GM18858 (cell line): Measurements from ENCODE around the gene TMEM209.

ENCODE experiments used
- ATAC-seq: cut with Tn5 transposase; IDR thresholded peaks from one replicate; pipeline ENCODE4 v1.9.1; 2021; ENCODE audit not compliant: unreplicated experiment

Gene TMEM209

GRCh38 chr7:130145424-130146100 lies 59.6 kb downstream of the TMEM209 start:
- no peak for ATAC-seq

GRCh38 chr7:130144312-130145171 lies 60.7 kb downstream of the TMEM209 start:
- no peak for ATAC-seq

- no peak for ATAC-seq
Measured at GRCh38 chr7:130143986-130144311, 61.3 kb downstream of the TMEM209 start.

DNA sequence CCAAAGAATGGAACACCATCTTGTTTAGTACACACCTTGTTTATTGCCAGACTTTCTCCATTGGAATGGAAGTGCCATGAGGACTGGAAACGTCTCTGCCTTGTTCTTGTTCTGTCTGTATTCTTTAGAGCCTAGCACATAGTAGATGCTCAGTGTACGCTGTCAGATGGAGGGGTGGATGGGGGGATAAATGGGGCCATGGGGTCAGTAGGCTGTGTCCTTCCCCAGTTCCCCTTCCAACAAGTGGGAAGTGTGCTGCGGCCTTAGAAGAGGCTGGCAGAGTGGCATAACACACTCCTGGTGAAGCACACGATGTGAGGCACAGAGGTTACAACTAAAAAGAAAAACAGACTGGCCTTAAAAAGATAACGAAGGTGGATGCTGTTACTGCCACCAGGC lies 61.9 kb downstream of the TMEM209 start:
- no peak for ATAC-seq

DNA sequence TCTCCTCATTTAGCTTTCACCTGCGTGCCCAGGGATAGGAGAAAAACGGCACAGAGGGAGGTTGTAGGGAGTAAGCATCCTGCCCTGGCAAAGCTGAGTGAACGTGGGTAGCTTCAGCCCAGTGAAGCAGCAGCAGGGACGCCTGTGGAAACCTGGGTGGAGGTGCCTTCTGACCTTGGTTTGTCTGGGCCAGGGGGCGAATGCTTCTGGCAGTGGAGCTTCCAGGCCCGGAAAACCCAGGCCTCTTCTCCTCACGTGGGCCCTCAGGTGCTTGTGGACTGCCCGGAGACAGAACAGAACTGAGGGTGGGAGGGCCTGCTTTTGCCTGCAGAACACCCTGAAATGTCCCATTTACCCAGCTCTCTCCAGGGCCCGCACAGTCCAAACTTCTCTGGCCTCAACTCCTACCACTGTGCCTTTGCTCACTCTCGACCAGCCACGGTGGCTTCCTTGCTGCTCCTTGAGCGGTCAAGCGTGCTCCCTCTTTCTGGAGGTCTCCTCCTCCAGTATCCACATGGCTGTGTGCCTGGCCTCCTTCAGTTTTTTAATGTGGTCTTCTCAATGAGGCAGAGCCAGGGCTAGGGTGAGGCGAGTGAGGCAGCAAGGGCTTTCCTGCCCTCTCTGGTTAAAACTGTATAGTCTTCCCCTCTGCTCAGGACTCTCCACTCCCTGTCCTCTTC lies 62.4 kb downstream of the TMEM209 start:
- ATAC-seq: no peak

GRCh38 chr7:130141884-130142653 lies 63.1 kb downstream of the TMEM209 start:
- ATAC-seq: no peak

DNA sequence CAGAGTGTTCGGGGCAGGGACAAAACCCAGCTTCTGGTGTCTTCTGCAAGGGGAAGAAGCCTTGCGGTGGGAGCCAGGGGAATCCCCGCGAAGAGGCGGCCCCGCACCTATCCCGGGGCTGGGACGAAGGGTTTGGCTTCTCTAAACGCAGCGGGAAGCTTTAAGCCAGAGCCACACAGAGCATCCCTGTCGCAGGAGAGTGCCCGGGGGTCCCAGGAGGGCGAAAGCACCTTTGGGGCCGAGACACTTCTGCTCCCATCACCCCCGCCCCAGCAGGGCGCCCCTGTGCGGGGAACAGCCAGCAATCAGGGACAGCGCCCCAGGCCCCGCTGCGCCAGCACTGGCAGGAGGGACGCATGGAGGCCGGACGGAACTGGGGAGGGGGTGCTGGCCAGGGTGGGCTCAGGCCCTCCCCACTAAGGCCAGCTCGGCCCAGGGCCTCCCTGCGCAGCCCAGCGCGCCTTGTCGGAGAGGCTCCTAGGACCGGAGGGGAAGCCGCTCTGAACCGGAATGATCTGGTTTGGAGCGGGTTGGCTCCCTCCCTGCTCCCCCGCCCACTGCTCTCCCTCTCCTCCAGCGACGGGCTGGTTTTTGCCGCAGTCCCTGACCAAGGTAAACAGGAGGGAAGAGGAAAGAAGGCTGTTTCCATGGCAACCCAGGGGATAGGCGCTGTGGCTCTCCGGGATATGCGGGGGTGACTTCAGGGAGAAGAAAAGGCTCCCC lies 63.9 kb downstream of the TMEM209 start:
- ATAC-seq: peak; percentile 47

DNA sequence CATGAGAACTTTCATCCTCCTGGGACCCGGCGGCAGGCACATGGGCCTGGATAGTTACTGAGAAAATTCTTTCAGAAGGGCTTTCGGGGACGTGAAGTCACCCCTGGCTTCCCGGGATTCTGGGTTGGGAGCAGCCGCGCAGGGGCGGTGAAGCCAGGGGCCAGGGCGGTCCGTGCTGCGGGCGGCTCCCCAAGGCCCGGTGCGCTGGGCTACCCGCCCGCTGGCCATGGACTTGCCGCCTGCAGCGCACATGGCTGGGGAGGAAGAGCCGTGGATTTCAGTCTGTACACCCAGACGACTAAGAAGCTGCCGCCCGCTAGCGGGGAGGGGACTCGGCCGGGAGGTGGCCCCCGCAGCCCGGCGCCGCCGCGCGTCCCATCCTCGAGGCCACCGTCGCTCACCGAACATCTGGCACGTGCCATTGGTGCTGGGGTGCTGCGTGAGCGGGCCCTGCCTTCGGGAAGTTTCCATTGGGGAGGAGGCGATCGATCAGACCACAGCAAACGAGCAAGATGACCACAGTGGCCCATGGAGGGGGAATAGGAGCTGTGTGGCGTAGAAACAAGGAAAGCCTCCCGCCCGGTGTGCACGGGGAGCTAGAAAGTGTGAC lies 64.5 kb downstream of the TMEM209 start:
- no peak for ATAC-seq

DNA sequence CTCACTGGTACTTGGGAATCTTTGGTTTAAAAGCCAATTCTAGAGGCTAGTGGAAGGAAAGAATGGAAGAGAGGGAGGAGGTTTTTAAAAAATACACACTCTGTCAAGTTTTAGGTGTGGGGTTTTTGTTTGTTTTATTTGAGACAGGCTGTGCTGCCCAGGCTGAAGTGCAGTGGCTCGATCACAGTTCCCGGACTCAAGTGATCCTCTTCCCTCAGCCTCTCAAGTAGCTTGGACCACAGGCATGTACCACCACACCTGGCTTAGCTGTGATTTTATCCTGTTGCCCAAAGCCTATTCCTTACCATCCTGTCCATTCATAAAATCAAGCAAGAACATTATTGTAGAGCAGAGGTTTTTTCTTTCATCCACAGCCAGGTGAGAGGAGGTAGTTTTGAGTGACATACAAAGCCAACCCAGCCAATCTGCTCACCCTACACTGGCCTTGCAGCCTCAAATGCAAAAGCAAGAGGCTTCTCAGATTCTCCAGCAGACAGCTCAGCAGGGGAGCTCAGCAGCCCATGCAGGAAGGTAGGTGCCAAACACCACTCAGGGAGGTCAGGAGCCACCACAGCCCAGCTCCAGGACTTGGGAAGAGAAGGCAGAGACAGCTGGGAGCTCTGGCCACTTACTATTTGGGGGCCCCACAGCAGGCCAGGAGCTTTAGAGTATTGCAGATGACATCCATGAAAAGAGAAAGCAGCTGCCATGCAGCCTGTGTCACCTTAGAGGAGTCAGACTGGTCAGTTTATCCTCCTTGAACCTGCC lies 65.8 kb downstream of the TMEM209 start:
- ATAC-seq: no peak

- no peak for ATAC-seq
Measured at GRCh38 chr7:130137207-130137606, 68.0 kb downstream of the TMEM209 start.

DNA sequence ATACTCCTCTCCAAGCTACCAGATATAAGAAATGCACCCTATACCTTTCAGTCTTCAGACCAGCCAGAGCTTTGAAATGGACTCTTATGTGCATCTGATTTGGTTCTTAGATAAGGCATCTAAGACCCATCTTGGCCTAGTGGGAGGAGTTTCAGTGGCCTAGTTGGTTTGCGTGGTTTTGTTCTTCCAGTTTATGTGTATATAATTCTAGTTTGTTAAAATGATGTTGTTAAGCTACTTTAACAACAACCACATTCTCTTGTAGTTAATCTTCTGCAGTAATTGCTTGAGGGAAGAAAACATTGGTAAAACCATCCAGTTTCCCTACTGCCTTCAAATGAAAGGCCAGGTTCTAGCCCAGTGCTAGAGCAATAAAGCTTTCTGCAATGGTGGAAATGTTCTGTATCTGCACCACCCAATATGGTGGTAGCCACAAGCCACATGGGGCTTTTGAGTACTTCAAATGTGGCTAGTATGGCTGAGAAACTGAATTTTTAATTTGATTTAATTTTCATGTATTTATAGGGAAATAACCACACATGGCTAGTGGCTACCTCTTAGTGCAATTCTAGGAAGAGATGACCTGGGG lies 68.5 kb downstream of the TMEM209 start:
- ATAC-seq: no peak

DNA sequence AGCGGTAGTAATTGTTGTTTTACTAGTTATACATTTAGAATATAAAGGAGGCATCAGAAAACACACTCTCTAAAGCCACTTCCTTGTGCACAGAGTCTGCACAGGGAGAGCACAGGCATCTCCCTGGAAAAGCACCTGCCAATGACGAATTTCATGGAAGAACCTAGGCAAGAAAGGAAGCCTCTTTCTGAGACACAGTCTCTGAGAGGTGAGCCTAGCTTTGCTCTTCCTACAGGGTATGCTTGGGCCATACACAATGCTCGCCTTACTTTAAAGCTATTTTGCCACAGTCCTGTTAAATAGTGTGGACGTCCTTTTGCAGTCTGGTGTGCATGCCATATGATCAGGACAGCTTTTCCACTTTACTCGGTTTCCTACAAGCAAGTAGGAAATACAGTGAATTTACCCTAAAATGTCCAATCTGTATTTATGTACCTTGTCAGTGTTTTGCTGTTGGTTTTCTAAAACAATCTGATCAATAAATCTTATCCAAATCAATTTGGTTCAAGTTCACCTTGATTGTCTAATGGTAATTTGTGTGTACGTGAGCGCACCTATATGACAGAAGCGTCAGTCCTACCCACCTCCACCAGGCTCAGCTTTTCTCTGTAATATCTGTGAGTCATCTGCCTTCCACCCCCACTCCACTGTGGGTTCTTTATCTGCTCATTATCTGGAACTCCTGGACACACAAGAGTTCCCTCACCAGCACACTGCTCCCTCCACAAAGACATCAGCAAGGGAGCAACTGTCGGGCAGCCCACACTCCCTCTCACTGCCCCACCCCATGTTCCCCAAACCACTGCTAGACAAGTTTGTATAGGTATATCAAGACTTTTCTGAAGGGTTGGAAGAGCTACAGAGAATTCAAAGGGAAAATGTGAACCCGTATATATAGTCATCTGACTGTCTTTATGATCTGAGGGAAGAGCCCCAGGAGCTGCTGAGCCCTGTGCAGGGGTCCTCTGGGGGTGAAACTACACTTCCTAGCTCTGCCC lies 69.7 kb downstream of the TMEM209 start:
- no peak for ATAC-seq

DNA sequence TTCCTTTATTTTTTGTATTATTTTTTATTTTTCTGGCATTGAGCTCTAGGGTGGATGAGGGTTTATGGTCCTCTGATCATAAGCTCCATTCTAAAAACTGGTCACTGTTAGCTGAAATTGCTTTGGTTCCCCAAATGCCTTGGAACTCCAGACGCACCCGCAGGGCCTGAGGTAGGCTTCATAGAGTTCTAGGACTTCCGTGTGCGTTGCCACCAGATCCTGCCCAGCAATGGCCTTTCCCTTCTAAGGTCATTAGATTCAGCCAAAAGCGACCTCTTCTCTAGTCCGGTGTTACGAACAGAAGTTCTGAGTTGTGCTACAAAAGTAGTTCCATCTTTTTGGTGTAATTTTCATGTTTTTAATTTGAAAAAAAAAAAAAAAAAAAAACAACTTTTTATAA lies 70.5 kb downstream of the TMEM209 start:
- ATAC-seq: no peak

- ATAC-seq: no peak
Measured at GRCh38 chr7:130134106-130134636, 71.0 kb downstream of the TMEM209 start.

DNA sequence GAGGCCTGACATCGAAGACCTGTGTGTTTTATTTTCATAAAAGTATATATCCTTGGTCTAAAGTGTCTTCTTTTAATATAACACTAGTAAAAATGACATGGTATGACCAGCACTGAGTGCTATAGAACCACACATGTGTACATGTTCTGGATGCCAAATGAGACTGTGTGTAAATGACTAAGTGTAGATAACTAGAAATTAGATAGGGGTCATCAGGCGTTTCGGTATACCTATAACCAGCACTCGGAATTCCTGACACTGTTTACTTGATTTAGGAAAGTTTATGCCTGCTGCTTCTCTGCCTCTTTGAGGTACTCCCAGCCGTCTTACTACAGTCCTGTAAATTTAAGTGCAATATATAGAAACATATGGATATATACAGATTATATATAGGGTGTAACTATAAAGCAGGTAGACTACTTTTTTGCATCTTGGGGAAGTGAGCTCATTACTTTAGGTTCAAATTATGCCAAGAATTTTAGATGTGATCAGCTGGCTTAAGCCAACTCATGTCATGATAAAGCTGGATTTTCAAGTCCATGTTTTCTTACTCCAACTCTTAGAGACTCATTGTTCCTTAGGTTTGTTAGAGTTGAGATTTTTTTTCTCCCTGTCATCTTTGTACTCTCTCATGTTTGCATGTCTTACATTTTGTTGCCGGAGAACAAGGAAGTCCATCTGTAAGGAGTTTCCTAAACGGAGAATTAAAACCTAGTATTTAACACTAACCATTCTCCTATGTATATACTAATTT lies 72.0 kb downstream of the TMEM209 start:
- no peak for ATAC-seq

GRCh38 chr7:130131964-130132875 lies 73.0 kb downstream of the TMEM209 start:
- no peak for ATAC-seq
